HG03064 (cell line): ENCODE data around the gene IZUMO1R.
"Not testable (repeated sequence)": the region's sequence is repeated elsewhere in the genome, so short reads cannot be mapped to it uniquely, and the experiment has no call there.

Experiments used
- ATAC-seq: cut with Tn5 transposase; IDR thresholded peaks from one replicate; pipeline ENCODE4 v1.9.1; 2021; ENCODE audit warnings: low read depth; ENCODE audit not compliant: unreplicated experiment

IZUMO1R gene

DNA sequence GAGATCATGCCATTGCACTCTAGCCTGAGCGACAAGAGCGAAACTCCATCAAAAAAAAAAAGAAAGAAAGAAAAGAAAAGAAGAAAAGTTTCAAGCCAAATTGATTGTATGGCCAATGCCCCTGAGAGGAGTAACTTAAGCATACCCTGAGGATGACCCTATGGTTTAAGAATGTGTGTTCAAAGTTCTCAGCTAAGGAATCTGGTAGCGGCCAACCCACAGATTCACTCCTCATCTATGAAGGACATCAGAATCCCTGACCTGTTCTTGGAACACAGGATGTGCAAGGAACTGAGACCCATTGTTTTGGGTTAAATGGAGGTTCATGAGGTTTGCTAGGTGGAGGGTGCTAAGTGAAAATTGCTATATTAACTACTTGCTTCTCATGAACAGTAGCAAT, 18.1 kb downstream of the IZUMO1R start:
- no peak for ATAC-seq

DNA sequence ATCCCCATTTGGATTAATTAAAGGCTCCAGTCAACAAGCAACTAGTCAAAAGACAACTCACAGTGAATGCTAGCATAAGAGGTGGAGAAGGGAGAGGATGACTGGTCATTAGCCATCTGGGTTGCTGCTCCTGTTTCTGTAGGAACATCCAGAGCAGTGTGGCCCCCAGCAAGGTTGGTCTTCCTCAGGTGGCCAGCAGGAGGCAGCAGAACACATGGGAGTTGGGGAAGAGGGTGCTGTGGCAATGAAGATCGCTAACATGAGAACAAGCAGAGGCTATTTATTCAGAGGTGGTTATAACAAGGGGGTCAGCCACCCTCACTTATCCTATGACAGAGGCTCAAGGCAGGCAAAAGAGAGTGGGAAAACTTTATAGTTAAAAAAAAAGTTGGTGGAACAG, 21.3 kb downstream of the IZUMO1R start:
- no peak for ATAC-seq

DNA sequence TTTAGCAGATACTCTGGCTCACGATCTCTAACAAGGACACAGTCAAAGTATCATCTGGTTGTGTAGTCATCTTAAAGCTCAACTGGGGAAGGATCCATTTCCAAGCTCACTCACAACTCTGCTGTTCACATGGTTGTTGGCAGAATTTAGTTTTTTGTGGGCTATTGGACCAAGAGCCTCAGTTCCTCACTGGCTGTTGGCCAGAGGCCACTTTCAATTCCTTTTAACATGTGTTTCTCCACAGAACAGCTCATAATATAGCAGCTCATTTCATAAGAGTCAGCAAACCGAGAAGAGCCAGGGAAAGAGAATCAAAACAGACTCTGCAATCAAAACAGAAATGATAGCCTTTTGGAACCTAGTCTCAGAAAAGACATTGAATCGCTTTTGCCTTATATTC, 22.6 kb downstream of the IZUMO1R start:
- ATAC-seq: no peak

DNA sequence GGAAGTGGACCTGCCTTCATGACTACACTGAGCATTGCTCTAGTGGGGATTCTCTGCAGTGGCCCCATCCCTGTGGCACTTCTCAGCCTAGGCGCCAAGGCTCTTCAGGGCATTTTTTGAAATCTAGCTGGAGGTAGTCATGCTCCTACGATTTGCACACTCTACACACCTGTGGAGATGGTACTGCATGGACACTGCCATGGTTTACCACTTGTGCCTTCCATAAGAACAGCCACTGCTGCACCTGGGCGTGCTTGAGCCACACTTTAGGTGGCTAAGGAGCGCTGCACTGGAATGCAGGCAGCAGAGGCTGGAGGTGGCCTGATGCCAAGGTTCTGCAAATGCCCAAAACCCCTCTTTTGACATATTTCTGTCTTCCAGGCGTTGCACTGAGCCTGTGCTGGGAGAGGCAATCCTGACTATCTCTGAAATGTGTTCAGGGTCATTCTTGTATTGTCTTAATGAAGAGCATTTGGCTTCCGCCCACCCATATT, 24.3 kb downstream of the IZUMO1R start:
- no peak for ATAC-seq

DNA sequence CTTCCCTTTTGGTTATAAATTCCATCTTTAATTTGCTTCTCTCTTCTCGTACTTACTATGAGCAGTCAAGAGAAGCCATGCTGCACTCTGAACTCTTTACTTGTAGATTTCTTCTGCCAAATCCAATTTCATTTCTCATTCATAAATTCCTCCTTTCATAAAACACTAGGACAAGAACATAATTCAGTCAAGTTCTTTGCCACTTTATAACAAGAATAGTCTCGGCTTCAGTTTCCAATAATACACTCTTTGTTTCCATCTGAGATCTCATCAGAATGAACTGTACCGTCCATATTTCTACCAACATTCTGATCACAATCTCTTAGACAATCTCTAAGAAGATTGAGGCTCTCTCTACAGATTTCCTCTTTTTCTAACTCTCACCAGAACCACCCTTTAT, 25.1 kb downstream of the IZUMO1R start:
- ATAC-seq: no peak

DNA sequence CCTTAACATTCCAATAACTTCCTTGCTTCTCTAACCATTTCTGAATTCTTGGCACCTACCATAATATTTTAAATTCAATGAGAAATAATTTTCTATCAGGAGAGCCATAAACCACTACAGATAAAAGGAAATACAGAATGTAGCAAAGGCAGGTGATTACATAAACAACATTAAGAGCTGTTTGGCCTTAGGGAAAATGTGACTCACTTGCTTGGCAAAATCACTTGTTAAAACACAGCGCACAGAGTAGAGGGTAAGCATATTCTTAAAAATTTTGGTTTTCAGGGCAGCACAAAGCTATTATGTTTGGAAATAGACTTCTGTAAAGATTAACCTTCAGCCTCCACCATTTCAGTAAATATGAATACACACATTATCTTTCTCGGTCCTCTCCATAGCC, 26.4 kb downstream of the IZUMO1R start:
- no peak for ATAC-seq

DNA sequence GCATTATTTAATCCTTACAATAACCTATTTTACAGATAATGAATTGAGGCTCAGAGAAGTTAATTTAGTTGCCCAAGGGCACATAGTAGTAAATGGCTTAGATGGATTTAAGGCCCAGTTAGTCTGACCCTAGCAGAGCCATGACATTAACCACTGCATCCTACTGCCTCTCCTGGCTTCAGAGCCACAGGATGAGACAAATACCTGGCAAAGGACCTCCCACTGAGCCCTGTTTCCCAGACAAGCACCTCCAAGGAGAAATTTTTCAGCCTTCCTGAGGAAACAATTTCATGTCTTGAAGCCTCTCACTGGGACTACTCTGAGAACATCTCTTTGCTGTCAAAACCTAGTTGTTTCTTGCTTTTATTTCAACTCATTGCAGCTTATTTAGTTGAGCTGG, 28.4 kb downstream of the IZUMO1R start:
- no peak for ATAC-seq

DNA sequence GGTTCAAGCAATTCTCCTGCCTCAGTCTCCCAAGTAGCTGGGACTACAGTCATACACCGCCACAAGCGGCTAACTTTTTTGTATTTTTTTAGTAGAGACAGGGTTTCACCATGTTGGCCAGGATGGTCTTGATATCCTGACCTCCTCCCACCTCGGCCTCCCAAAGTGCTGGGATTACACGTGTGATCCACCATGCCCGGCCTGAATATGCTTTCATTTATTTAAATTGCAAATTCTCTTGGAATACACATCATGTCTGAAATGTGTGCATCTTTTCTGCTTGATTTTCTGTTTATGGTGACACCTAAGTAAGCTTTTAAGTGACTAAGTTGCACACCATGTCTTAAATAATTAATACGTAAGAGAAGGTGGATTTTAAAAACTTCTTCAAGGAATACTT, 31.7 kb downstream of the IZUMO1R start:
- ATAC-seq: no peak

DNA sequence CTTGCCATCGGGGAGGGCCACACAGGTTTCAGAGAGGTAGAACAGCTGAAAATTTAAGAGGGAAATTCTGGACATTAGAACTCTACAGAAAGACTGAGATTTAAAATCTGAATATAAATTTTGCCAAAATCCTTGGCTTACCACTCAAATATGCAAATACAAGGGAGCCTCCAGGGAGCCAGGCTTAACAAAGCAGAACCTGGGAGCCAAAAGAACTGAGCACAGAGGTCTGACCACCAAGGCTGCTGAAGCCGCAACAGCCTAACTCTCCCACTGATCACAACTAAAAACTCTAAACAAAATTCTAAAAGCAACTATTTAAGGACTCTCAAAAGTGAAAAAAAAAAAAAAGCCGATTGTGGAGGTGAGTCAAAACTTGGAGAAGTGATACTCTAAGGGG, 34.3 kb downstream of the IZUMO1R start:
- no peak for ATAC-seq

DNA sequence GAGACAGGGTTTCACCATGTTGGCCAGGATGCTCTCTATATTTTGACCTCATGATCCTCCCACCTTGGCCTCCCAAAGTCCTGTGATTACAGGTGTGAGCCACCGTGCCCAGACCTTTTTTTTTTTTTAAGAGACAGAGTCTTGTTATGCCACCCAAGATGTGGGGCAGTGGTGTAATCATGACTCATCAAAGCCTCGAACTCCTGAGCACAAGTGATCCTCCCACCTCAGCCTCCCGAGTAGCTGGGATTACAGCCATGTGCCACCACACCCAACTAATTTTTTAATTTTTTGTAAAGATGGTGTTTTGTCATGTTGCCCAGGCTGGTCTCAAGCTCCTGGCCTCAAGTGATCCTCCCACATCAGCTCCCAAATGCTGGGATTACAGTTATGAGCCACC, 37.9 kb downstream of the IZUMO1R start:
- no peak for ATAC-seq

DNA sequence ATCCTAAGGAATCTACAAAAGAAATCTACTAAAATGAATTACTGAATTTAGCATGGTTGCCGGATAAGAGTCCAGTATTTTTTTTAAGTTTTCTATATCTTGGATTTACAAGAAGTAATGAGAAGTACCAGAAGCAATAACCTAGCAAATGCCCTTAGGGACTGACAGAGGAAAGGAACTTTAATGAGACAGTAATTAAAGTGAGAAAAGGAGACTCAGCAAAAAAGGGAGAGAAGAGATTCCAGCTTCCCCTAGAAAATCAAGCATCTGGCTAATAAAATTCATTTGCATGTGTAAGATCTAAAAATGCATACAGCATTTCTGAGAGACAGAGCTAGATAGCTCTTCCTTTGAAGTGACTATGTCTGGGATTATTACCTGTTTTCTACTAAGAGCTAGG, 39.1 kb downstream of the IZUMO1R start:
- ATAC-seq: no peak

DNA sequence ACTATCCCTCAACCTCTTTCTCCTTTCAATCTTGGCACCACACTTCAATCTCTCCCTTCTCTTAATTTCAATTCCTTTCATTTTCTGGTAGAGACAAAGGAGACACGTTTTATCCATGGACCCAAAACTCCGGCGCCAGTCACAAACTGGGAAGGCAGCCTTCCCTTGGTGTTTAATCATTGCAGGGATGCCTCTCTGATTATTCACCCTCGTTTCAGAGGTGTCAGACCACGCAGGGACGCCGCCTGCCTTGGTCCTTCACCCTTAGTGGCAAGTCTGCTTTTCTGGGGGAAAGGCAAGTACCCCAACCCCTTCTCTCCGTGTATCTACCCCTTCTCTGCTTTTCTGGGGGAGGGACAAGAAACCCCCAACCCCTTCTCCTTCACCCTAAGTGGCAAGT, 41.9 kb downstream of the IZUMO1R start:
- not testable (repeated sequence) for ATAC-seq

DNA sequence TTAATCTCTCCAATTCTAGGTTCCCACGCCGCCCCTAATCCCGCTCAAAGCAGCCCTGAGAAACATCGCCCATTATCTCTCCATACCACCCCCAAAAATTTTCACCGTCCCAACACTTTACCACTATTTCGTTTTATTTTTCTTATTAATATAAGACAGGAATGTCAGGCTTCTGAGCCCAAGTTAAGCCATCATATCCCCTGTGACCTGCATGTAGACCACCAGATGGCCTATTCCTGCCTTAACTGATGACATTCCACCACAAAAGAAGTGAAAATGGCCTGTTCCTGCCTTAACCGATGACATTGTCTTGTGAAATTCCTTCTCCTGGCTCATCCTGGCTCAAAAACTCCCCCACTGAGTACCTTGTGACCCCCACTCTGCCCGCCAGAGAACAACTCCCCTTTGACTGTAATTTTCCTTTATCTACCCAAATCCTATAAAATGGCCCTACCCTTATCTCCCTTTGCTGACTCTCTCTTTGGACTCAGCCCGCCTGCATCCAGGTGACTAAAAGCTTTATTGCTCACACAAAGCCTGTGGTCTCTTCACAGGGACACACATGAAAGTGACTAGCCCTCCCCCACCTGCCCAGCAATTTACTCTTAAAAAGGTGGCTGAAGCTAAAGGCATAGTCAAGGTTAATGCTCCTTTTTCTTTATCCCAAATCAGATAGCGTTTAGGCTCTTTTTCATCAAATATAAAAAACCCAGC, 46.6 kb downstream of the IZUMO1R start:
- not testable (repeated sequence) for ATAC-seq
